HG03095 (cell line): ENCODE measurements around the gene IFTAP.

Source experiments
- ATAC-seq: cut with Tn5 transposase; IDR thresholded peaks from one replicate; pipeline ENCODE4 v1.9.1; 2021; ENCODE audit warnings: moderate library complexity; ENCODE audit not compliant: unreplicated experiment

The IFTAP gene

GRCh38 chr11:36703055-36703404, 108.7 kb downstream of the IFTAP start:
- peak; percentile 50 for ATAC-seq
